HepG2 (cell line): ENCODE data around the gene ADM. TPM values are rescaled to one million over a fixed set of nuclear protein-coding genes. Genes with fewer than 3 reads are reported as not detected.

ENCODE experiments used
- ARHGAP35 ChIP-seq: sonication (generic); formaldehyde crosslinking; IDR thresholded peaks from 2 replicates; pipeline ENCODE4 v1.9.0; 2022; ENCODE audit warnings: mild to moderate bottlenecking, inconsistent platforms, moderate library complexity, missing genetic modification reagents, borderline replicate concordance
- DNMT1 ChIP-seq: sonication (generic); formaldehyde crosslinking; IDR thresholded peaks from 2 replicates; pipeline ENCODE4 v1.5.1; 2020; ENCODE audit warnings: mild to moderate bottlenecking, missing genetic modification reagents
- FIP1L1 ChIP-seq: fragments of 200-400 bp; formaldehyde crosslinking; IDR thresholded peaks from 2 replicates; pipeline ENCODE4 v1.6.1; 2018; ENCODE audit warnings: low read depth, mild to moderate bottlenecking, low read length, moderate library complexity, borderline replicate concordance; ENCODE audit not compliant: insufficient read depth
- GRHL1 ChIP-seq: sonication (generic); formaldehyde crosslinking; conservative IDR thresholded peaks from 2 replicates; pipeline ENCODE4 v1.8.0; 2022; ENCODE audit warnings: missing genetic modification reagents
- IRF1 ChIP-seq: sonication (generic); formaldehyde crosslinking; IDR thresholded peaks from 2 replicates; pipeline ENCODE4 v1.4.0; 2020; ENCODE audit warnings: low read depth, mild to moderate bottlenecking, missing genetic modification reagents
- IRX3 ChIP-seq: sonication (generic); formaldehyde crosslinking; IDR thresholded peaks from 2 replicates; pipeline ENCODE4 v1.8.1; 2023; ENCODE audit warnings: mild to moderate bottlenecking, low read depth, missing genetic modification reagents, borderline replicate concordance
- KDM5B ChIP-seq: sonication (generic); formaldehyde crosslinking; IDR thresholded peaks from 2 replicates; pipeline ENCODE4 v1.4.0; 2020; ENCODE audit warnings: missing genetic modification reagents, mild to moderate bottlenecking, borderline replicate concordance
- MBNL3 ChIP-seq: fragments of 250-450 bp; sonication (Bioruptor Pico); conservative IDR thresholded peaks from 2 replicates; pipeline ENCODE4 v1.8.0; 2022; ENCODE audit warnings: mild to moderate bottlenecking, inconsistent platforms
- NR2F6 ChIP-seq, 2 experiments: IDR thresholded peaks; 2 replicates each; pipeline ENCODE4 v1.6.1; 2016; ENCODE audit warnings: antibody characterized with exemption in 1 of 2, mild to moderate bottlenecking in 1 of 2
- POLR2AphosphoS5 ChIP-seq: IDR thresholded peaks from 2 replicates; pipeline ENCODE4 v1.6.1; 2012; ENCODE audit warnings: low read depth, low read length
- POLR2G ChIP-seq: fragments of 200-400 bp; formaldehyde crosslinking; IDR thresholded peaks from 2 replicates; pipeline ENCODE4 v1.6.1; 2018; ENCODE audit warnings: mild to moderate bottlenecking, low read depth, low read length, moderate library complexity
- SIX1 ChIP-seq: sonication (generic); formaldehyde crosslinking; IDR thresholded peaks from 2 replicates; pipeline ENCODE4 v1.4.0; 2020; ENCODE audit warnings: missing genetic modification reagents, borderline replicate concordance
- TBX3 ChIP-seq: fragments of 450-650 bp; IDR thresholded peaks from 2 replicates; pipeline ENCODE4 v1.6.1; 2017; ENCODE audit warnings: antibody characterized with exemption, mild to moderate bottlenecking, inconsistent platforms, borderline replicate concordance
- ZKSCAN1 ChIP-seq: fragments of 150-350 bp; IDR thresholded peaks from 2 replicates; pipeline ENCODE4 v1.6.1; 2014; ENCODE audit warnings: low read length
- ZNF225 ChIP-seq: sonication (generic); formaldehyde crosslinking; IDR thresholded peaks from 2 replicates; pipeline ENCODE4 v1.4.0; 2020; ENCODE audit warnings: mild to moderate bottlenecking, missing genetic modification reagents
- ZNF430 ChIP-seq: sonication (generic); formaldehyde crosslinking; IDR thresholded peaks from 2 replicates; pipeline ENCODE4 v1.9.0; 2021; ENCODE audit warnings: mild to moderate bottlenecking, missing genetic modification reagents
- ZNF512 ChIP-seq: sonication (generic); formaldehyde crosslinking; IDR thresholded peaks from 2 replicates; pipeline ENCODE4 v1.4.0; 2020; ENCODE audit warnings: mild to moderate bottlenecking, missing genetic modification reagents
- polyA plus RNA-seq, 8 experiments: library from polyadenylated mRNA; depleted of rRNA in 3 of 8; stranded (reverse) in 7 of 8; unstranded in 1 of 8; fragments of >200 nt; fragmentation: Illumina TruSeq in 4 of 8; extraction: Trizol in 4 of 8; gene quantifications; 2 replicates each; pipeline versions ENCODE4 v1.2.1 to v1.2.3, GENCODE V29; 2011 to 2016; ENCODE audit warnings: low read depth in 4 of 8, missing spikeins in 1 of 8, mixed read lengths in 1 of 8; ENCODE audit not compliant: insufficient read depth in 1 of 8
- total RNA-seq, 5 experiments: library from RNA; depleted of rRNA; stranded (reverse); fragments of >200 nt; fragmentation: Illumina TruSeq; extraction: Trizol; gene quantifications; 2 replicates each; pipeline ENCODE4 v1.2.3, GENCODE V29; 2016; ENCODE audit warnings: low read depth in 1 of 5
- TF ChIP-seq, protein P1 (sequence below): sonication (generic); formaldehyde crosslinking; IDR thresholded peaks from 2 replicates; pipeline ENCODE4 v1.8.0; 2022; ENCODE audit warnings: mild to moderate bottlenecking, missing genetic modification reagents, borderline replicate concordance
- TF ChIP-seq, protein P2 (sequence below): sonication (generic); formaldehyde crosslinking; IDR thresholded peaks from 2 replicates; pipeline ENCODE4 v1.5.1; 2020; ENCODE audit warnings: missing genetic modification reagents, mild to moderate bottlenecking, borderline replicate concordance
- TF ChIP-seq, protein P3 (sequence below): sonication (generic); formaldehyde crosslinking; IDR thresholded peaks from 2 replicates; pipeline ENCODE4 v1.4.0; 2020; ENCODE audit warnings: missing genetic modification reagents

Gene ADM
- total and polyA plus RNA-seq, 2 of the 13 experiments (the other 11 are each of a cell fraction or from before 2014, with no cell fraction given) = 10.7 to 26.1 TPM

GRCh38 chr11:10285148-10285802 is 19.6 kb upstream of the ADM start (continued):
- TF ChIP-seq POLR2G (peak; percentile 60), KDM5B (no peak), IRF1 (CRISPR knock-in tag) (no peak), GRHL1 (CRISPR knock-in tag) (no peak), POLR2AphosphoS5 (peak; percentile 72), ZNF225 (CRISPR knock-in tag) (no peak), MBNL3 (CRISPR knock-in tag) (no peak), ZNF430 (CRISPR knock-in tag) (no peak), FIP1L1 (no peak), NR2F6 (IDR thresholded peaks at IDR 0.05) (peak; percentile 48; the same call in 1 of the 2 replicates), NR2F6 (CRISPR knock-in tag; IDR thresholded peaks at IDR 0.05) (peak; percentile 22; the same call in 1 of the 2 replicates), ZKSCAN1 (no peak), ARHGAP35 (CRISPR knock-in tag) (no peak), TBX3 (no peak), ZNF512 (CRISPR knock-in tag) (peak; percentile 98), DNMT1 (CRISPR knock-in tag) (no peak), SIX1 (CRISPR knock-in tag) (0 out of 2 replicates have a peak, but pooled peaks have one; percentile 42), IRX3 (no peak)
- TF ChIP-seq, protein P1, sequence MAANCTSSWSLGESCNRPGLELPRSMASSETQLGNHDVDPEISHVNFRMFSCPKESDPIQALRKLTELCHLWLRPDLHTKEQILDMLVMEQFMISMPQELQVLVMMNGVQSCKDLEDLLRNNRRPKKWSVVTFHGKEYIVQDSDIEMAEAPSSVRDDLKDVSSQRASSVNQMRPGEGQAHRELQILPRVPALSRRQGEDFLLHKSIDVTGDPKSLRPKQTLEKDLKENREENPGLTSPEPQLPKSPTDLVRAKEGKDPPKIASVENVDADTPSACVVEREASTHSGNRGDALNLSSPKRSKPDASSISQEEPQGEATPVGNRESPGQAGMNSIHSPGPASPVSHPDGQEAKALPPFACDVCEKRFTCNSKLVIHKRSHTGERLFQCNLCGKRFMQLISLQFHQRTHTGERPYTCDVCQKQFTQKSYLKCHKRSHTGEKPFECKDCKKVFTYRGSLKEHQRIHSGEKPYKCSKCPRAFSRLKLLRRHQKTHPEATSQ = no peak
- TF ChIP-seq, protein P2, sequence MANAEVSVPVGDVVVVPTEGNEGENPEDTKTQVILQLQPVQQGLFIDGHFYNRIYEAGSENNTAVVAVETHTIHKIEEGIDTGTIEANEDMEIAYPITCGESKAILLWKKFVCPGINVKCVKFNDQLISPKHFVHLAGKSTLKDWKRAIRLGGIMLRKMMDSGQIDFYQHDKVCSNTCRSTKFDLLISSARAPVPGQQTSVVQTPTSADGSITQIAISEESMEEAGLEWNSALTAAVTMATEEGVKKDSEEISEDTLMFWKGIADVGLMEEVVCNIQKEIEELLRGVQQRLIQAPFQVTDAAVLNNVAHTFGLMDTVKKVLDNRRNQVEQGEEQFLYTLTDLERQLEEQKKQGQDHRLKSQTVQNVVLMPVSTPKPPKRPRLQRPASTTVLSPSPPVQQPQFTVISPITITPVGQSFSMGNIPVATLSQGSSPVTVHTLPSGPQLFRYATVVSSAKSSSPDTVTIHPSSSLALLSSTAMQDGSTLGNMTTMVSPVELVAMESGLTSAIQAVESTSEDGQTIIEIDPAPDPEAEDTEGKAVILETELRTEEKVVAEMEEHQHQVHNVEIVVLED (CRISPR knock-in tag) = no peak
- TF ChIP-seq, protein P3, sequence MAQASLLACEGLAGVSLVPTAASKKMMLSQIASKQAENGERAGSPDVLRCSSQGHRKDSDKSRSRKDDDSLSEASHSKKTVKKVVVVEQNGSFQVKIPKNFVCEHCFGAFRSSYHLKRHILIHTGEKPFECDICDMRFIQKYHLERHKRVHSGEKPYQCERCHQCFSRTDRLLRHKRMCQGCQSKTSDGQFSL (CRISPR knock-in tag) = no peak
